GM20431 (cell line): ENCODE results near the gene PHETA1.
"Not testable (repeated sequence)": the region's sequence is repeated elsewhere in the genome, so short reads cannot be mapped to it uniquely, and the experiment has no call there.

Experiments
- in situ Hi-C: fragments of 300-500 bp; cut with MseI, MboI; formaldehyde crosslinking; loops from one replicate; pipeline ENCODE4 v1.15.0; 2020; ENCODE audit warnings: low sequenced_read_pairs; ENCODE audit not compliant: unreplicated experiment

Gene PHETA1

DNA sequence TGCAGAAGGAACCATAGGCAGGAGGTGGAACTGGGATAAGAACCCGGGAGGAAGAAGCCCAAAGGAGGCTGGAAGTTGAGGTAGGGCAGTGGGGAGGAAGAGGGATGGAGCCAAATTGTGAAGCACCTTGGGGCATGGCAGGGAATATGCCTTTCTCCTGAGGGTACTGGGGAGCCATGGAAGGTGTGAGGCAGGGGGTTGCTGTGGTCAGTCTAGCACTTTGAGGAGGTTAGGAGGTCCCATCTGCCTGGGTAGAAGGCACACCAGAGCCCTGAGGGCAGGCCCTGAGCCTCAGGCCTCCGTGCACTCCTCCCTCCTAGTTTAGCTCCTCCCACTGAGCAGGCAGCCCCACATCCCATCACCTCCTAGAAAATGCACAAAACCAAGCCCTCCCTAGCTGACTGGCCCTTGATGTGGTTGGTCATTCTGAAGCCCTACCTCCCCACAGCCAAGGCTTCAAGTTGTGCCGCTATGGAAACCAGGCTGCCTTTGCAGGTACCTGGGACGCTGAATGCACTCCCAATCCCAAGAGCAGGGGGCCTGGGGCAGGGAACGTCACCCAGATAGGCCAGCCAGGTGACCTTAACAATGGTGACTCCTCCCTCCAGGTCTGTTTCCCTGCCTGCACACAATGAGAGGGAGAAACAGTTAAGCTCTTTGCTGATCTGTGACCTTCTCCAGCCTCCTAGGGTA lies 15.1 kb downstream of the PHETA1 start:
- in situ Hi-C loops: no loop called here

DNA sequence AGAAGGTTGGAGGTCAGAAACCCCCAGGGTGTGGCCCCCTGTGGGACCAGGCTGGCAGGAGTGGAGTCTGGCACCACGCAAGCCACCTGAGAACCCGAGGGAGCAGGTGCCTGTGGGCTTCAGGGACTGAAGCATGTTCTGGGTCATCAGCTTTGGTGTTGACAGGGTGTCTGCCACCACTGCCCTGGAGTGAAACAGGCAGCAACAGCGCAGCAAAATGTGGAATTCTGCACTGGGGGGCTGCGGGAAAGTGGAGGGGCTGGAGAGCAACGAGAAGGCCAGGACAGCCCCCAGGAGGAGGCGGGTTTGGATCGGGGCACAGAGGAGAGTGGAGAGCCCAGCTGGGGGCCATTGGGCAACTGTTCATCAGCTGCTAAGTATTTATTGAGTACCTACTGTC lies 15.9 kb downstream of the PHETA1 start:
- in situ Hi-C loops: no loop called here

GRCh38 chr12:111352296-111352993 lies 16.4 kb downstream of the PHETA1 start:
- in situ Hi-C loops: no loop called here

DNA sequence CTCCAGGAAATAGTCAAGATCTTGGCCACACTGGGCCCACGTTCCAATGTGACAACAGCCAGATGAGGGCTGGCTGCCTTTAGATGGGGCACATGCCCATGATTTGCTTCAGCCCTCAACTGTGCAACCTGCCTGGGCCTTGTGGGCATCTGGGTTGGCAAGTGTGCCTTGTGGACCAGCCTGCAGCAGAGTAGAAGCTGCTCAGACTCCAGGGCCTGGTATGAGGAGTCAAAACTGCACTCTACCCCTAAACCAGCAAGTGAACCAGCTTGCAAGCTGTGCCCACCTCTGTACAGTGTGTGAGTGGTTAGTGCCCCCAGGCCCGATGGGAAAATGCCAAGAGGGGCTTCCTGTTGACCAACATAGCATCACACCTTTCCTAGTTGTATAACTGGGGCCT lies 17.9 kb downstream of the PHETA1 start:
- in situ Hi-C loops: no loop called here

GRCh38 chr12:111349748-111350520 lies 19.0 kb downstream of the PHETA1 start:
- in situ Hi-C loops: no loop called here

GRCh38 chr12:111349101-111349747 lies 19.7 kb downstream of the PHETA1 start:
- in situ Hi-C loops: no loop called here

DNA sequence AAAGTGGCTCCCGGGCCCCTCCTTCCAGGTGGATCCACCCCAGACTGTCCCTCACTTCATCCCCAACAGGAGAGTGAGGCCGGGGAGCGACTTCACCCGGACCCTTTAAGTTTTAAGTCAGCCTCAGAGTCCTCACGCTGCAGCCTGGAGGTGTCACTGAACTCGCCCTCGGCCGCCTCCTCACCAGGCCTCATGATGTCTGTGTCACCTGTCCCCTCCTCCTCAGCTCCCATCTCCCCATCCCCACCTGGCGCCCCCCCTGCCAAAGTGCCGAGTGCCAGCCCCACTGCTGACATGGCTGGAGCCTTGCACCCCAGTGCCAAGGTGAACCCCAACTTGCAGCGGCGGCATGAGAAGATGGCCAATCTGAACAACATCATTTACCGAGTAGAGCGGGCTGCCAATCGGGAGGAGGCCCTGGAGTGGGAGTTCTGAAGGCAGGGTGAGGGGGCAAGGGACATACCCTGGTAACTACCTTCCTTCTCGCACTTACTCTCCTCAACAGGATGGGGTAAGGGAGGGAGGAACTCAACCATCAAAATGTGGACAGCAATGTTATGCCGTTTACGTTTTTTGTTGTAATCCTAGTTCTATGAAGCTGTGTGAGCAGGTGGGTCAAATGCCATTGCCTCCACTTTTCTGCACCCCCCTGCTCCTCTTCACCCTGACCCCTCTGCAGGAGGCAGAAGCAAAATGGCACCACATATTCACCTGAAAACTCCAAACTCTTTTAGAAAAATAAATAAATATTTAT lies 20.8 kb downstream of the PHETA1 start:
- in situ Hi-C loops: no loop called here

DNA sequence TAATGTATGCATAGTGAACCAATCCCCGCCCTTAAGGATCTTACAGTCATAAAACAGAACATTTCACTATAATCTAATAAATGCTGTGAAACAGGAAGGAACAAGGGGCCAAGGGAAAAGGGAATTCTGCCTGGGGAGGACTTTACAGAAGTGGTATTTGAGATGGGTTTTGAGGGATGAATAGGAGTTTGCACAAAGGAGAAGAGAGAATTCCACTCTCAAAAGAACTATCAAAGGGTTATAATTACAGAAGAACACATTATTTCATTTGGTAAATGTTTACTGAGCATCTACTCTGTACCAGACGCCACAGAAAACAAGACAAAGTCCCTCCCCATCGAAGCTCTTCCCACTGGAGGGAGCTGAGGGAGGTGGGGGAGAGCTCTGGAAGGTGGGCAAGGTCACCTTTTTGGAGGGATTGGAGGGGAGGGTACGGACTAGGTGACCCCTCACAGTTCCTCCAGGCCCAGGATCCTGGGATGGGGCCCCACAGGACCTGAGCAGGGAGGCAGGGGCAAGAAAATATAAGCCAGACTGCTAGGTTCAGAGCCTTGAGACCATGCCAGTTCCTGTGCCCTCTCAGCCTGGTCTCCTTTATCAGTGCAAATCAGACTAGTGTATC lies 24.5 kb downstream of the PHETA1 start:
- in situ Hi-C loops: no loop called here

DNA sequence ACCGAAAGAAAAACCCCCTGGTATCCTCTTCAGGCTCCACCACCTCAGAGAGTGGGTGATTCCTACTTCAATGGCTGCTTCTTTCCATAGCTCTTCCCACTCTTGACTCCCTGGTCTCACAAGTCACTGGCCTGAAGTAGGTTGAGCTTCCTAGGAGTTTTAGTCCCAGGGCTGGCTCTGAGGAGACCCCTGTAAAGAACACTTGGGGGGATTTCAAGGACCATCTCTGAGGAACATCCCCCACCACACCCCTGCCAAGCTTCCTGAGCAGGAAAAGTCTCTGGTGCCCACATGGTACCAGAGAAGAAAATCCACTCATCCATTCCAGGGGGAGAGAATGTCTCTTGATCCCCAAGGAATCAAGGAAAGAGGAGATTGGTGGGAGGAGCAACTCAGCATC lies 25.7 kb downstream of the PHETA1 start:
- in situ Hi-C loops: no loop called here

GRCh38 chr12:111342376-111342775 lies 26.5 kb downstream of the PHETA1 start:
- in situ Hi-C loops: no loop called here

DNA sequence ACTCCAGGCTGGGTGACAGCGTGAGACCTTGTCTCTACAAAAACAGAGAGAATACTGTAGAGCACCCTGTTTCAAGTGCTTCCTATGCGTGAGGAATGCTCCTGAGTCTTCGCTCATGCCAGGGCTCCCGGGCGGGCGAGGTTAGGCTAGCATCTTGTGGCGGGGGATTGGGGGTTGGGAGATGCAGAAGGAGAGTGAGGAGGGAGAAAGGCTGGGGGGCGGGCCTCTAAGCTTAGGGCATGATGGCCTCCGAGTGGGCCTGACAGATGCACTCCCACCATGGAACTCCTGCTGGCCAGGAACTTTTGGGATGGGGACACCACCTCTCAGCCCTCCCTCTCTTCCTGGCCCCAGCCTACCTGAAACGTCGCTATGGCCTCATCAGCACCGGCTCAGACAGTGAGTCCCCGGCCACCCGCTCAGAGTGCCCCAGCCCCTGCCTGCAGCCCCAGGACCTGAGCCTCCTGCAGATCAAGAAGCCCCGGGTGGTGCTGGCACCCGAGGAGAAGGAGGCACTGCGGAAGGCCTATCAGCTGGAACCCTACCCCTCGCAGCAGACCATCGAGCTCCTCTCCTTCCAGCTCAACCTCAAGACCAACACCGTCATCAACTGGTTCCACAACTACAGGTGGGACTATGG lies 27.3 kb downstream of the PHETA1 start:
- in situ Hi-C loops: no loop called here

DNA sequence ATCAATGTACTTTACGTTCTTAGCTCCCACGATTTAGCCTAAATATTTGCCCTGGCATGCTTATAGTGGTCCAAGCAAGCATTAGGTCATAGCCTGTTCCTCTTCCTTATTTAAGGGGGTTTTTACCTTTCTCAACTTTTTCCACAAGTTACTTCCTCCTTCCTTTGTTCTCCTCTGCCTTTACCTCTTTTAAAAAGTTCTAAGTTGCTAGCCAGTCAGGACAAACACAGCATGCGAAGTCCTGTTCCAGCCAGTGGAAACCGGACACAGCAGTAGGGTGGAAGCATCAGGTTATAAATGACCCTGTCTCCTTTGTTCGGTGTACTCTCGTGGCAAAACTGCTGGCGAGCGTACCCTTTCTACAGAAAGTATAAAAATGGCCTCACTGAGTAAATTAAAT lies 28.2 kb downstream of the PHETA1 start:
- in situ Hi-C loops: not testable (repeated sequence)

DNA sequence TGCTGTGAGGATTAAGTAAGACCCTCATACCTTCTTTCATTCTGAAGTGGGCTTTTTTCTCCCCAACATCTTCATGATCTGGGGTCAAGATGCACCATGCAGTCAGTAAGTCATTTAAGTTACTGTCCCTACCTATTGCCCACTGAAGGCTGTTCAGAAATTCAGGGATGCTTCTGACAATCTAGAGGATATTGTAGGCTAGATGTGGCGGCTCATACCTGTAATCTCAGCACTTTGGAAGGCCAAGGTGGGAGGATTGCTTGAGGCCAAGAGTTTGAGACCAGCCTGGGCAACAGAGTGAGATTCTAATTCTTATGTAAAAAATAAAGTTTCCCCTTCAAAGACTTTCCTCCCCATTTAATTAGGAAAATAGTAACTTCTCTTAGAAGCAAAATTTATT lies 28.7 kb downstream of the PHETA1 start:
- in situ Hi-C loops: no loop called here

GRCh38 chr12:111339321-111339938 lies 29.5 kb downstream of the PHETA1 start:
- in situ Hi-C loops: no loop called here

GRCh38 chr12:111338096-111338495 lies 30.8 kb downstream of the PHETA1 start:
- in situ Hi-C loops: no loop called here

GRCh38 chr12:111337371-111337770 lies 31.5 kb downstream of the PHETA1 start:
- in situ Hi-C loops: no loop called here

DNA sequence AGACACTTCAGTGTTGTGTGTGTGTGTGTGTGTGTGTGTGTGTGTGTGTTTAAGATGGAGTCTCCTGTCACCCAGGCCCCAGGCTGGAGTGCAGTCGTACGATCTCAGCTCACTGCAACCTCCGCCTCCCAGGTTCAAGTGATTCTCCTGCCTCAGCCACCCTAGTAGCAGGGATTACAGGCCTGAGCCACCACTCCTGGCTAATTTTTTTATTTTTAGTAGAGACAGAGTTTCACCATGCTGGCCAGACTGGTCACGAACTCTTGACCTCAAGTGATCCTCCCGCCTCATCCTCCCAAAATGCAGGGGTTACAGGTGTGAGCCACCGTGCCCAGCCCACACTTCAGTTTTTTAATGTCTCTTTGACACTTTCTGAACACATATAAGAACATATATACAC lies 32.5 kb downstream of the PHETA1 start:
- in situ Hi-C loops: not testable (repeated sequence)

DNA sequence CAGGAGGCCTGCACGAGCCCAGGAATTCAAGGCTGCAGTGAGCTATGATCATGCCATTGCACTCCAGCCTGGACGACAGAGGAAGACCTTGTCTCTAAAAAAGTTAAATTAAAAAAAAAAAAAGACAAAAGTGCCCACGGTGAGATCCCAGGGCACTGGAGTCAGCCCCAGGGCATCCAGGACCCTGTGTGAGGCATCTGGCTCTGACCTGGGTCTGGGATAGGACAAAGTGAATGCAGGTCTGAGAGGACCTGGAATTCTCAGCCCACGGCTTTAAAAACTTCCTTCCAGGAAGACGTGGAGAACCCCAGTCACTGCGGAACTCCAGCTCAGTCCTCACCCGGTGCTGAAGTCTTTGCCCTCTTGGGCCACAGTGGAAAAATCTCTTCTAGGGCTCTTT lies 33.1 kb downstream of the PHETA1 start:
- in situ Hi-C loops: no loop called here

- in situ Hi-C loops: not testable (repeated sequence)
Observed at GRCh38 chr12:111335301-111335700, 33.6 kb downstream of the PHETA1 start.
